ENCODE data around the gene SAC3D1. TPM values are rescaled to one million over a fixed set of nuclear protein-coding genes. Genes with fewer than 3 reads are reported as not detected.
"Not testable (repeated sequence)": the region's sequence is repeated elsewhere in the genome, so short reads cannot be mapped to it uniquely, and the experiment has no call there.

The SAC3D1 gene
- polyA plus RNA-seq = 10 to 100 TPM in 1 of 3 donors, 1 to 10 TPM in 2; 7.8 to 10.7 (median 7.9) TPM

DNA sequence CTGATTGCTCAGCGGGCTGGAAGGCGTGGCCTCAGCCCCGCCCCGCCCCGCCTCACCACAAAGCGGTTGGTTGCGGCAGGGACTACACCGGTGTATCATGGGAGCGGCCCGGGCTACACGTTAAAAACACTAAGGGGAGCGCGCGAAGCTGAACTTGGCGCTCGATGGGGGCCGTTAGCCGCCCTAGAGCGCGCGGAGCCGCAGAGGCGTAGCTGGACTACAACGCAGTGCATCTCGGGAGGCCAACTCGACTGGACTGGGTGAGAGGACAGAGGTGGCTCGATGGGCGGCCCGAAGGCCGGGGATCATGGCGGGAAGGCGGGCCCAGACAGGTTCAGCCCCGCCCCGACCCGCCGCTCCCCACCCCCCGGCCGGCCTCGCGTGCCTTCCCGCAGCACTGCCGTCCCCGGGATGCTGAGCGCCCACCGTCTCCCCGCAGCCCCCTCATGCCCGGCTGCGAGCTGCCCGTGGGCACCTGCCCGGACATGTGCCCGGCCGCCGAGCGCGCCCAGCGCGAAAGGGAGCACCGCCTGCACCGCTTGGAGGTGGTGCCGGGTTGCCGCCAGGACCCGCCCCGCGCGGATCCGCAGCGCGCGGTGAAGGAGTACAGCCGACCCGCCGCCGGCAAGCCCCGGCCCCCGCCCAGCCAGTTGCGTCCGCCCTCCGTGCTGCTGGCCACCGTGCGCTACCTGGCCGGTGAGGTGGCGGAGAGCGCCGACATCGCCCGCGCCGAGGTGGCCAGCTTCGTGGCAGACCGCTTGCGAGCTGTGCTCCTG is at the start of gene SAC3D1:
SAC3D1 (plus strand) TSS at position 364 of the 776 bp plus-strand sequence; CDS start at position 447, 83 bp downstream.
- no peak within 1 kb of the TSS for H3K27ac ChIP-seq (ENCODE audit: low read depth, low read length)
- WGBS, 3 donors = 0% methylated on average over 65 to 91 of the region's 91 CpGs

DNA sequence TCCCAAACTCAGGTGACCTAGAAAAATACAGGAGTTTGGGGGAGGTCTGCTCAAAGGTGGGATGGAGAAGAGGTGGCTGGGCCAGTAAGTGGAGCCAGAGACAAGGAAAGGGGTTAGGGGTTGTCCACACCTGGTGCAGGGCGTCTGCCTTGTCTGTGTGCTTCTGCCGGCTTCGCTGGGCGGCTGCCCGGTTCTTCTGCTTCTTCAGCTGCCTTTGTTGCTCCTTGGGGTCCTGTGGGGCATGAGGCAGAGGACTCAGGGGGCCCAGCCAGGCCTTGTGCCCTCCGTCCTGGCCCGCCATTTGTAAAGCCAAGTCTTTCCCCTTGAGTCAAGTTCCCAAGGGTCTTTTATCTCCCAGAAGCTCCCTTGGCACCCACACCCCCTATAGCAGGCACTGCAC is 46.7 kb upstream of the SAC3D1 start:
- H3K27ac ChIP-seq (ENCODE audit: low read depth, low read length) = no peak overlapping the region
- 95 to 98% (median 96%) methylated on average over 7 of the region's 7 CpGs for WGBS, 3 donors

DNA sequence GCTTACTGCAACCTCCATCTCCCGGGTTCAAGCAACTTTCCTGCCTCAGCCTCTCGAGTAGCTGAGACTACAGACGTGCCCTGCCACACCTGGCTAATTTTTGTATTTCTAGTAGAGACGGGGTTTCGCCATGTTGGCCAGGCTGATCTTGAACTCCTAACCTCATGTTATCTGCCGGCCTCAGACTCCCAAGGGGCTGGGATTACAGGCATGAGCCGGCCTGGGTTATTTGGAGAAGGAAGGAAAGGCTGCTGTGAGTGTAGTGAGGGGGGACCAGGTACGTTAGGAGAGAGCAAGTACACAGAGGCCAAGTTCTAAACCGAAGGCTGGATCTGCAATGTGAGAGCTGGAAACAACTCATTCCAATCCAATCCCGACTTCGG is 44.7 kb upstream of the SAC3D1 start:
- no peak overlapping the region for H3K27ac ChIP-seq (ENCODE audit: low read depth, low read length)
- 32 to 37% (median 36%) methylated on average over 11 of the region's 11 CpGs for WGBS, 3 donors

DNA sequence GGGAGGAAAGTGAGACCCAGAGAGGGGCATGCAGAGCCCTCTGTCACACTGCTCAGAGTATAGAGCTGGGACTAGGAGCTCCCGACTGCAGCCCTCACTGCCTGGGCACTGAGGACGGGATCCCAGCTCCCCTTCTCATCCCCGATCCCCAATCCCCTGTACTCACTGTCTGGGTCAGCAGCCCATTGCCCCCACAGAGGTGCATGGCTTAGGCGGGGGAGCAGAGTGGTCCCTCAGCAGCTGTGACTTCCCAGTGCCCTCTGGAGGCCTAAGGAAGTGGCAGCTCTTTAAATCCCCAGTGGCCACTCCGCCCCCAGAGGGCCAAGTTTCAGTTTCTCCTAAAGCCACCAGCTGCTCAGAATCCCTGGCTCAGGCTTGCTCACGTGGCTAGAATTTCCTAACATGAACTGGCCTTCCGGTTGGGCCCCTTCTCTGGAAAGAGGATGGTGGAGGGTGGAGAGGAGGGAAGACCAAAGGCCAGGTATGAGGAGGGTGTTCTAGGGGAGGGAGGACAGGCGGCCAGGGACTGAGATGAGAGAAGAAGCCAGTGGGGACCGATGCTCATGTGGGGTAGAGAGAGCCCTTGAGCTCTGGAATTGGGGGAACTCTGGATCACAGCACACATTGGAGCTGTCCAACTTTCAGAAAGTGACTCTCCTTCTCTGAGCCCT is 44.2 kb upstream of the SAC3D1 start, which contains the start of gene BATF2:
BATF2 (minus strand) TSS at position 262 of the 671 bp plus-strand sequence; CDS start at position 205, 57 bp downstream.
- 13 to 24% (median 19%) methylated on average over 9 of the region's 9 CpGs for WGBS, 3 donors
- no peak within 1 kb of the TSS for H3K27ac ChIP-seq (ENCODE audit: low read depth, low read length)

DNA sequence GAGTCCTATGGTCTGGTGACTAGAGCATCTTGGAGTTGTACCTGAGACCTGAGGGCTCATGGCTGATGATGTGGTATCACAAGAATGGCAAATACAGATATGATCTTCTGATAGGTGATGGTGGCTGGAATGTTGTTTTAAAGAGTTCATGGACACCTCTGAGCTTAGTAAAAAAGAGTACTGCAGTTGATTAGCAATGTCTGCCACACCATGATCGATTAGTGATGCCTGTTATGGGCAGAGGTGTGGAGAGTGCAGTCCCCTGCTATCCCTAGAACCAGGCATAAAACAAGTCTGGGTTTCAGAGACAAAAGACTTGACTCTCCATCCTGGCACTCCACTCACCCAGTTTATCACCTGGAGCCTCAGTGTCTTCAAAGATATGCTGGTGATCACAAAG is 42.9 kb upstream of the SAC3D1 start:
- 71 to 85% (median 85%) methylated on average over 1 of the region's 1 CpG for WGBS, 3 donors
- no peak overlapping the region for H3K27ac ChIP-seq (ENCODE audit: low read depth, low read length)

DNA sequence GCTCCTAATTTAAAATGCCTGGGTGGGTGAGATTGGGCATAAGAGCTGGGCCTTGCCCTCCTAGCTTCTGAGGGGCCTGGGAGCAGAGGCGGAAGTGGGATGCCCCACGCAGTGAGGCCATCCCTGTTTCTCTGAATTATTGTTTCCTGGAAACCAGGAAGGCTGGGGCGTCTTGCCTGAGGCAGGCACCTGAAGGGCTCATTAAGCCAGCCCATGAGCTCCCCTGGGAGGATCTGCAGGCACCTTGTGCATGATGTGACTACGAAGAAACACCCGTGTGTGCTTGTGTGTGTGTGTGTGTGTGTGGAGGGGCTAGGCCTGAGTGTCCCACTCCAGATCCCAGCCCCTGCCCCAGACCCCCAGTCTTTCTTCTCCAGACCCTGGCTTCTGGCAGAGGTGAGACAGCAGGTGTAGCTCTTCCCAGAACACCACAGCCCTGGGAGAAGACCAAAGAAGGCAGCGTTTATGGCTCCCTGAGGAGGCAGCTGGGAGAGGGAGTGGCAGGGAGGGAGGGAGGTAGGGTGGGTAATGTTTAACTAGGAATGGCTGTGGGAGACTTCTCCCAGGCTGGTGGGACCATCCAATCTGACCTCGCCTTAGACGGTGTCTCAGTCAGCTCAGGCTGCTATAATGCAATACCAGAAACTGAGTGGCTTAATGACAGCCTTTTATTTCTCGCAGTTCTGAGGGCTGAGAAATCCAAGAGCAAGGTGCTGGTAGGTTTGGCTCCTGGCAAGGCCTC is 42.1 kb upstream of the SAC3D1 start:
- H3K27ac ChIP-seq (ENCODE audit: low read depth, low read length) = no peak overlapping the region
- 41 to 77% (median 71%) methylated on average over 9 of the region's 9 CpGs for WGBS, 3 donors

GRCh38 chr11:64999478-64999877 is 41.5 kb upstream of the SAC3D1 start:
- H3K27ac ChIP-seq (ENCODE audit: low read depth, low read length) = no peak overlapping the region
- 92 to 100% (median 95%) methylated on average over 1 of the region's 1 CpG for WGBS, 3 donors

GRCh38 chr11:65002706-65003105 is 38.3 kb upstream of the SAC3D1 start:
- WGBS, 3 donors = 63 to 76% (median 72%) methylated on average over 5 of the region's 5 CpGs
- no peak overlapping the region for H3K27ac ChIP-seq (ENCODE audit: low read depth, low read length)

DNA sequence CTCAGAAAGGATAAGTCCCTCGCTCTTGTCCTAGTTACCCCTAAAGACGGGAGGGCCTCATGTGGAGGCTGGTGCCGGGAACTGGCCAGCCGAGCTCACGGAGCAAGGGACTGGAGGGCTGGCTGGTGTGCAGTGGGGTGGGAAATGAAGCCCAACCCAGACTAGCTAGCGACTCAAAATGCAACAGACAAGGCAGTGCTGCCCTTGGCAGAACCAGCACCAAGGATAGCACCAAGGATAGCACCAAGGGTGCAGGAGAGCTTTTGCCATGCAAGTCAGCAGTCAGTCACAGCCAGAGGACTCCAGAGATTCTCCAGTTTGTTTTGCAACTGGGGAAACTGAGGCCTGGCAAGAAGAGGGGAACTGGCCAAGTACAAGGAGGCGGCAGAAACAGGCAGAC is 37.7 kb upstream of the SAC3D1 start:
- 77 to 81% (median 79%) methylated on average over 7 of the region's 7 CpGs for WGBS, 3 donors
- no peak overlapping the region for H3K27ac ChIP-seq (ENCODE audit: low read depth, low read length)

- WGBS, 3 donors = 53 to 75% (median 67%) methylated on average over 3 of the region's 3 CpGs
- H3K27ac ChIP-seq (ENCODE audit: low read depth, low read length) = not testable (repeated sequence)
These were observed 37.0 kb upstream of the SAC3D1 start for GRCh38 chr11:65003968-65004367.

- 70 to 75% (median 75%) methylated on average over 7 of the region's 7 CpGs for WGBS, 3 donors
- H3K27ac ChIP-seq (ENCODE audit: low read depth, low read length) = no peak overlapping the region
These were observed 33.0 kb upstream of the SAC3D1 start for GRCh38 chr11:65008016-65008415.

DNA sequence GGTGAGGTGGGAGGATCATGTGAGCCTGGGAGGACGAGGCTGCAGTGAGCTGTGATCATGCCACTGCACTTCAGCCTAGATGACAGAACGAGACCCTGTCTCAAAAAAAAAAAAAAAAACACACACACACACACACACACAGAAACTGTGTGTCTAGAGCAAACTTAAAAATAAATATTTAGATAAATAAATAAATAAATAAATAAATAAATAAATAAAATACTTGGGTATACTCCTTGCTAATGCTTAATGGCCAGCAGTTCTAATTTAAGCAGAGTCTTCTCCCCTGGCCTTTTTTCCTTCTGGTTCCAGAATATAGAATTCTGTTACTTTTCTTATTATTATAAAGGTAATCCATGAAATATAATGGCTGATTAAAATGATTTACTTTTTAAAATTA is 32.1 kb upstream of the SAC3D1 start:
- WGBS, 3 donors = 89 to 92% (median 90%) methylated on average over 2 of the region's 2 CpGs
- no peak overlapping the region for H3K27ac ChIP-seq (ENCODE audit: low read depth, low read length)

DNA sequence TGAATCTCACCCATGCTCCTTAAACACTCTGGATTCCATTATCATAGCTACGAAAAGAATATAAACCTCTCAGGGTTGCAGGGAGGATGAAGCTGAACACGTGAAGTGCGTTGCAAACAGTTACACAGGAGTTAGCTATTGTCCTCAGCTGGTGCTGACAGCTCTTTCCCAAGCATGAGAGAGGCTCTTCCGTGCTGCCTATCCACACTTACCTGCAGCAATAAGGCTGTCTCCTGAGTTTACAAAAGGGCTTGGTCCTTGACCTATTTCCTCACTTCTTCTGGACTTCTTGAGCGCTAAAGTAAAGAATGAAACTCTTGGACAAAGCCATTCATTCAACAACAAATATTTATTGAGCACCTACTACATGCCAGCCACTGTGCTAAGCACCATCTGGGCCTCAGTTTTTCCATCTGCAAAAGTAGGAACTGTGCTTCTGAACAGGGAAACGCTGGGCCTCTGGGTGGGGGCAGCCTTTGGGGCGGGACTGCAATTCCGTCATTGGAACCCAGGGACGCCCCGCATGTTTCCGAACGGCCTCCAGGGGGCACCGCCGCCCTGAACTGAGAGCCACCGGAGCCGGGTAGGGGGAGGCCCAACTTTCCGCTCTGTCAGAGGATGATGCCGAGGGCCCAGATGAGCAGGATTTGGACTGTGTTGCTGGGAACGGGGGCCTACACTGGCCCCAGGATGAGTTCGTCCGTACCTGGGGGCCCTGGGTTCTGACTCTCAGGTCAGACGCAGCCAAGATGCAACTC is 27.7 kb upstream of the SAC3D1 start:
- 7 to 16% (median 15%) methylated on average over 21 to 22 of the region's 22 CpGs for WGBS, 3 donors
- peak overlapping the region; percentile 98 for H3K27ac ChIP-seq (ENCODE audit: low read depth, low read length)

- H3K27ac ChIP-seq (ENCODE audit: low read depth, low read length) = peak within 1 kb of the TSS; percentile 98
- 0% methylated on average over 73 to 96 of the region's 96 CpGs for WGBS, 3 donors
These were observed 26.9 kb upstream of the SAC3D1 start, which contains the start of gene ARL2 for GRCh38 chr11:65013888-65014725. Gene ARL2, plus strand, starts transcription at chr11:65014160. Its CDS starts 48 bp downstream, at chr11:65014208.

DNA sequence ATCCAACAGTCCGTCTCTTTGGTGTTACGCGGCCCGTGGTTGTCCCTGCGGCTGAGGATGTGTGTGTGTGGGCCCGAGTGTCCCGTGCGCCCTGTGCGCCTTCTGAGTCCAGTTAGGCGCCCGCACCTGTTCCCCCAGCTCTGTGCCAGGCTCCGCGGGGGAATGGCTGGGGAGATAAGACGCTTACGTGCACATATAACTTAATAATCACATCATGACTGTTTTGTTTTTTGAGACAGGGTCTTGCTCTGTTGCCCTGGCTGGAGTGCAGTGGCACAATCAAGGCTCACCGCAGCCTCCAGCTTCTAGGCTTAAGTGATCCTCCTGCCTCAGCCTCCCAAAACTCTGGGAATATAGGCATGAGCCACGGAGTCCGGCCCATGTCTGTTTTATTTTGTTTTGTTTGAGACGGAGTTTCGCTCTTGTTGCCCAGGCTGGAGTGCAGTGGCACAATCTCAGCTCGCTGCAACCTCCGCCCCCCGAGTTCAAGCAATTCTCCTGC is 26.2 kb upstream of the SAC3D1 start:
- H3K27ac ChIP-seq (ENCODE audit: low read depth, low read length) = peak overlapping the region; percentile 98
- 30 to 32% (median 31%) methylated on average over 23 of the region's 23 CpGs for WGBS, 3 donors

DNA sequence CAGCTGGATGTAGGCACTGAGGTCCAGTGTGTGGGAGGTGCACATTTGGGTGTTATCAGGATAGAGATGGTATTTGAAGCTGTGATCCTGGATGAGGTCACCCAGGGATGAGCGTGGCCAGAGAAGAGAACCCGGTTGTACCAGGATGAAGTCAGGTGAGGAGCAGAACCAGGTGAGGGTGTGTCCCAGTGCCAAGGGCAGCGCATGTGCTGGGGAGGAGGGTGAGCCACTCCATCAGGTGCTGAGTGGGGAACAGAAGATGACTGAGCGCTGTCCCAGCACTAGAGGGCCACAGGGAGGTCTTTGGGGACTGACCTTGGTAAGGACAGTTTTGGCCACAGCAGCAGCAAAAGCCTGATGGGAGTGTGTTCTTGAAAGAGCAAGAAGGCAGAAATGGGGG is 24.3 kb upstream of the SAC3D1 start:
- H3K27ac ChIP-seq (ENCODE audit: low read depth, low read length) = no peak overlapping the region
- WGBS, 3 donors = 87 to 93% (median 87%) methylated on average over 4 of the region's 4 CpGs

DNA sequence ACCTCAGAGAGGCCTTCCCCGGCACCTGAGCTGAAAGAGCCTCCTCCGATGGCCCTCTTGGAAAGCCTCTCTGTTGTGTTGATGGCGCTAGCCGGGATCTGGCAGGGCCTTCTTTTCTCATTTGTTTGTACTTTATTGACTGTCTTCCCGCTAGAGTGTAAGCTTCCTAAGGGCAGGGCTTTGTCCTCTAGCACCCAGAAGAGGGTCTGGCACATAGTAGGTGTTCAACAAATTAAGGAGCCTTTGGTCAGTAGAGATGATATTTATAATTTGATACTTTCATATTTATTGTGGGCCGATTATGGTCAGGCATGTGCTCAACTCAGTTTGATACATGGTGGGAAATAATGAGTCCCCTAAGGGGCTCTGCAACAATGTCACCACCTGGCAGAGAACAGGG is 23.1 kb upstream of the SAC3D1 start:
- no peak overlapping the region for H3K27ac ChIP-seq (ENCODE audit: low read depth, low read length)
- WGBS, 3 donors = 98% methylated on average over 6 of the region's 6 CpGs
